ES-I3 (cell line): ENCODE measurements around the gene VWF.

Experiments used
- H3K36me3 ChIP-seq: 2 replicates; pipeline ENCODE4 v1.6.1; 2013; ENCODE audit warnings: mild to moderate bottlenecking, low read length, control low read depth, moderate library complexity; ENCODE audit not compliant: insufficient read depth
- H3K4me1 ChIP-seq: 2 replicates; pipeline ENCODE4 v1.6.1; 2013; ENCODE audit warnings: mild to moderate bottlenecking, control low read depth, low read length; ENCODE audit not compliant: insufficient read depth
- H3K9ac ChIP-seq: 2 replicates; pipeline ENCODE4 v1.6.1; 2013; ENCODE audit warnings: low read depth, mild to moderate bottlenecking, low read length, moderate library complexity
- H3K9me3 ChIP-seq: 2 replicates; pipeline ENCODE4 v1.6.1; 2013; ENCODE audit warnings: mild to moderate bottlenecking, low read length, moderate library complexity; ENCODE audit not compliant: control insufficient read depth, insufficient read depth

Gene VWF

GRCh38 chr12:6084261-6084968 is 40.1 kb downstream of the VWF start:
- H3K36me3 ChIP-seq, result no peaks in the 10 kb centered on the region
- peaks cover 41% of the 10 kb centered on the region for H3K4me1 ChIP-seq
- no peak overlapping the region for H3K9ac ChIP-seq
- no peaks in the 10 kb centered on the region for H3K9me3 ChIP-seq

GRCh38 chr12:6083601-6084000 is 40.9 kb downstream of the VWF start:
- Histone ChIP-seq H3K9me3 (no peaks in the 10 kb centered on the region), H3K9ac (no peak overlapping the region), H3K36me3 (no peaks in the 10 kb centered on the region), H3K4me1 (peaks cover 35% of the 10 kb centered on the region)

GRCh38 chr12:6082613-6083012 is 41.9 kb downstream of the VWF start:
- Histone ChIP-seq H3K36me3 (no peaks in the 10 kb centered on the region), H3K9me3 (no peaks in the 10 kb centered on the region), H3K4me1 (peaks cover 36% of the 10 kb centered on the region), H3K9ac (no peak overlapping the region)

- H3K9me3 ChIP-seq, result no peaks in the 10 kb centered on the region
- H3K4me1 ChIP-seq, result peaks cover 27% of the 10 kb centered on the region
- H3K9ac ChIP-seq, result no peak overlapping the region
- no peaks in the 10 kb centered on the region for H3K36me3 ChIP-seq
Observed at GRCh38 chr12:6080149-6081045, 44.1 kb downstream of the VWF start.

- Histone ChIP-seq H3K36me3 (no peaks in the 10 kb centered on the region), H3K4me1 (peaks cover 13% of the 10 kb centered on the region; the same call in 1 of the 2 replicates), H3K9ac (no peak overlapping the region), H3K9me3 (no peaks in the 10 kb centered on the region)
Observed at GRCh38 chr12:6078398-6079096, 45.9 kb downstream of the VWF start.

GRCh38 chr12:6077692-6078083 is 46.8 kb downstream of the VWF start:
- Histone ChIP-seq H3K36me3 (no peaks in the 10 kb centered on the region), H3K9me3 (no peaks in the 10 kb centered on the region), H3K4me1 (peaks cover 12% of the 10 kb centered on the region; the same call in 1 of the 2 replicates), H3K9ac (no peak overlapping the region)

GRCh38 chr12:6076776-6077691 is 47.4 kb downstream of the VWF start:
- peaks cover 9% of the 10 kb centered on the region; the same call in 1 of the 2 replicates for H3K4me1 ChIP-seq

GRCh38 chr12:6076346-6076745 is 48.1 kb downstream of the VWF start:
- no peaks in the 10 kb centered on the region for H3K36me3 ChIP-seq
- H3K4me1 ChIP-seq, result peaks cover 9% of the 10 kb centered on the region; the same call in 1 of the 2 replicates
- no peak overlapping the region for H3K9ac ChIP-seq
- no peaks in the 10 kb centered on the region for H3K9me3 ChIP-seq

More at GRCh38 chr12:6076776-6077691, 47.4 kb downstream of the VWF start:
- no peaks in the 10 kb centered on the region for H3K9me3 ChIP-seq
- no peak overlapping the region for H3K9ac ChIP-seq
- H3K36me3 ChIP-seq, result no peaks in the 10 kb centered on the region

- Histone ChIP-seq H3K9ac (no peak overlapping the region), H3K9me3 (no peaks in the 10 kb centered on the region), H3K36me3 (no peaks in the 10 kb centered on the region), H3K4me1 (peaks cover 9% of the 10 kb centered on the region; the same call in 1 of the 2 replicates)
Observed at GRCh38 chr12:6074979-6075585, 49.4 kb downstream of the VWF start.

GRCh38 chr12:6074427-6074826 is 50.0 kb downstream of the VWF start:
- Histone ChIP-seq H3K9me3 (no peaks in the 10 kb centered on the region), H3K9ac (no peak overlapping the region), H3K36me3 (no peaks in the 10 kb centered on the region), H3K4me1 (peaks cover 9% of the 10 kb centered on the region; the same call in 1 of the 2 replicates)

GRCh38 chr12:6073426-6073825 is 51.0 kb downstream of the VWF start:
- Histone ChIP-seq H3K9me3 (no peaks in the 10 kb centered on the region), H3K4me1 (peaks cover 6% of the 10 kb centered on the region; the same call in 1 of the 2 replicates), H3K36me3 (no peaks in the 10 kb centered on the region), H3K9ac (no peak overlapping the region)

- Histone ChIP-seq H3K36me3 (no peaks in the 10 kb centered on the region), H3K9ac (no peak overlapping the region), H3K9me3 (no peaks in the 10 kb centered on the region), H3K4me1 (0 out of 2 replicates have a peak, but pooled peaks cover 4% of the 10 kb centered on the region)
Observed at GRCh38 chr12:6072302-6072752, 52.1 kb downstream of the VWF start.

- no peaks in the 10 kb centered on the region for H3K36me3 ChIP-seq
- no peaks in the 10 kb centered on the region for H3K9me3 ChIP-seq
- no peak overlapping the region for H3K9ac ChIP-seq
- 0 out of 2 replicates have a peak, but pooled peaks cover 4% of the 10 kb centered on the region for H3K4me1 ChIP-seq
Observed at GRCh38 chr12:6071589-6071988, 52.9 kb downstream of the VWF start.
